ENCODE data around the gene SUSD4.

The SUSD4 gene

DNA sequence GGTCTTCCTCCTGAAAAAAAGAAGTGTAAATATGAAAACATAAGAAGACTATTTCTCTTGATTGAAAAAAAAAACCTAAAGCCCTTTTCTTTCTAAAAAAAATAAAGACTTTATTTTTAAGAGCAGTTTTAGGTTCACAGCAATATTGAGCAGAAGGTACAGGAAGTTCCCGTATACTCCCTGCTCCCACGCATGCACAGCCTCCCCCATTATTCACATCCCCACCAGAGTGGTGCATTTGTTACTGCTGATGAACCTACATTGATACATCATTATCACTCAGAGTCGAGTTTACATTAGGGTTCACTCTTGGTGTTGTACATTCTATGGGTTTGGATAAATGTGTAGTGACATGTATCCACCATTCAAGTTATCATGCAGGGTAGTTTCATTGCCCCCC is 128.9 kb downstream of the SUSD4 start:
- H3K4me3 Mint-ChIP-seq: no peak overlapping the region
- peaks cover 22% of the 10 kb centered on the region for H3K4me1 Mint-ChIP-seq
- no peaks in the 10 kb centered on the region for H3K27me3 Mint-ChIP-seq
- peaks cover 1% of the 10 kb centered on the region for H3K9me3 Mint-ChIP-seq
- CTCF ChIA-PET: interaction anchor here (0.6 kb wide), 1 partner anchor 144 kb away, joined by 3 read pairs; no protein-coding TSS in a partner anchor
- H3K36me3 Mint-ChIP-seq: no peaks in the 10 kb centered on the region
- no peak overlapping the region for H3K27ac Mint-ChIP-seq
- no peak for DNase-seq

DNA sequence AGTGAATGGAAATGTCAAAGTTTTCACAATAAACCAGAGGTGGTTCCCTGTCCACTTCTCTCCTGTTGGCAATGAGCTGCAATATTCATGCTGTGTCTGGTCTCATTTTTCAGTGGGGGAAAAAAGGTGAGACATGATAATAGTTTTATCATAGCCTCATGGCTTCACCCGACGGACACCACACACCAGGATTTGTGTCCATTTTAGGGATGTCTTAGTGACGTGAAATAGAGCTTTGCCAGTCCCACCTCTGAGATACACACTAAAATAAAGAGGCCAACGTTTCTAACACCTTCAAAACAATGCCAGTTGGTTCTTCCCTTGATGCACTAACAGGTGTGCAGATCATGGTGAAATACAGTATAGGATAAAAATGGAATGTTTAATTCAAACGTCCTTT is 129.4 kb downstream of the SUSD4 start:
- no peak for DNase-seq
- CTCF ChIA-PET: interaction anchor here (0.6 kb wide), 1 partner anchor 144 kb away, joined by 3 read pairs; no protein-coding TSS in a partner anchor
- H3K4me3 Mint-ChIP-seq: no peak overlapping the region
- H3K27ac Mint-ChIP-seq: peak overlapping the region; percentile 49
- H3K4me1 Mint-ChIP-seq: peaks cover 27% of the 10 kb centered on the region
- H3K36me3 Mint-ChIP-seq: no peaks in the 10 kb centered on the region
- H3K27me3 Mint-ChIP-seq: no peaks in the 10 kb centered on the region
- H3K9me3 Mint-ChIP-seq: peaks cover 1% of the 10 kb centered on the region

DNA sequence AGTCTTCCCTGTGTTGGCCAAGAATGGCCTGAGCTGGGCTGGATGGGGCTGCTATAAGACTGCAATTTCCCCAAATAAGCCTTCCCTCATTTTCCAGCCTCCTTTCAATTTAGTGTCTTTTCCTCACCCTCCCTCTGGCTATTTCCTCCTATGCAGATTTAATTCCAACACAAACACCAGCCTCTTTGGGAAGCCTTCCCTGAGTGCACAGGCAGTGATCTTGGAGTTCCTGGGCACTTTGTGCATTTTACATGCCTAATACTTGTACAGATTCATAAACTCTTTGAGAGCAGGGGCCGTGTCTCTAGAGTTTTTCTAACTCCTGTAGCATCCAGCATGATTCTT is 129.8 kb downstream of the SUSD4 start:
- no peaks in the 10 kb centered on the region for H3K36me3 Mint-ChIP-seq
- DNase-seq: no peak
- peaks cover 1% of the 10 kb centered on the region for H3K9me3 Mint-ChIP-seq
- CTCF ChIA-PET: interaction anchor here (0.6 kb wide), 1 partner anchor 145 kb away, joined by 3 read pairs; no protein-coding TSS in a partner anchor
- H3K4me3 Mint-ChIP-seq: no peak overlapping the region
- H3K4me1 Mint-ChIP-seq: peaks cover 31% of the 10 kb centered on the region
- no peak overlapping the region for H3K27ac Mint-ChIP-seq
- no peaks in the 10 kb centered on the region for H3K27me3 Mint-ChIP-seq

DNA sequence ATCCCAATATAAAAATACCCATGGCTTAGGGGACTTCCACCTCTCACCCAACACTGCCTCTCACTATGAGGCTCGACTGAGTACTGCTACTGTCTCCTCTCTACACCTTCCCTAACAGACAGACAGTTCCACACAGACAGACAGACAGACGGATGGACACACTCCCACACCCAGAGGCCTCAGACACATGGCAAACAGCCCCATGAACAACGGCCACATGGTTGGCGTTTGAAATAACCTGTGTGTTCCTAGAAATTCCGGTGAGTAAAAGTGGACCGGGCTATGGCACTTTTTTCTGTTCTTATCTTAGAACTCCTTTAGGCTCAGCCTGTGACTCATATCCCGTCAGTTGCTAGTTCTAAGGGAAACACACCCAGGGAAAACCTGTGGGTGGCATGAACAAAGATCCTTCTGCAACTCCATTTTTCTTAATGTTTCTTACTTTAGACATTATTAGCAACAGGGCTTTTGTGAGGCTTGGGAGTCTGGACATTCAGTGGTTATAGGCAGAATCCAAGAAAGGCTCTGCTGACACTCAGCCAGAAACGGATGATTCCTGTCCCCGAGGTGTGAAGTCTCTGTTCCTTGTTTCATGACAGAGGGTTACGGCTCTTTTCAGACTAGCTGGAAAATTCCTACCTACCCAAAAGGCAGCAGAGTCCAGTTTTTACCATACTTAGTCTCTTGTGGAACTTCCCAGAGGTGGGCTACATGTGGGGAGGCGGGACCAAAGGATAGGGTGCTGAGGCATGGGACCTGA is 130.4 kb downstream of the SUSD4 start:
- H3K27me3 Mint-ChIP-seq: no peaks in the 10 kb centered on the region
- peaks cover 36% of the 10 kb centered on the region for H3K4me1 Mint-ChIP-seq
- H3K9me3 Mint-ChIP-seq: peaks cover 1% of the 10 kb centered on the region
- CTCF ChIA-PET: no interaction called here
- no peaks in the 10 kb centered on the region for H3K36me3 Mint-ChIP-seq
- no peak overlapping the region for H3K27ac Mint-ChIP-seq
- DNase-seq: no peak
- no peak overlapping the region for H3K4me3 Mint-ChIP-seq

DNA sequence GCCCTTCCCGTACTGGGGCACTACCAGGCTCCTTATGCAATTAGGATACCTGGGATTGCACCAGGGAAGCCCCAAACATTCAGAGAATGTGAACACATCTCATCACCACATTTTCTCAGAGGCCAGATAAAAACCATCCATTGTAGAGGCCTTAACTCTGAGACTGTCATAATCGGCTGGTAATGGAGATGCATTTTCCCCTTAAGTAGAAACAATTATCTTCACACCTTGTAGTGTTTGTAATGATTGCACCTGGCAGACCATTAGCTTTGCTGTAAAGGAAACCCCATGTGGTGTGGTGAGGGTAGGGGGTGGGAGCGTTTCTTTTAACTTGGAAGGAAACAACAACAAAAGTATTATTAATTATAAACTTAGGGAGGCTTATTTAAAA is 131.0 kb downstream of the SUSD4 start:
- Mint-ChIP-seq H3K36me3 (no peaks in the 10 kb centered on the region), H3K27ac (no peak overlapping the region), H3K9me3 (peaks cover 1% of the 10 kb centered on the region), H3K4me1 (peaks cover 40% of the 10 kb centered on the region), H3K4me3 (no peak overlapping the region), H3K27me3 (no peaks in the 10 kb centered on the region)
- DNase-seq: no peak
- CTCF ChIA-PET: no interaction called here

DNA sequence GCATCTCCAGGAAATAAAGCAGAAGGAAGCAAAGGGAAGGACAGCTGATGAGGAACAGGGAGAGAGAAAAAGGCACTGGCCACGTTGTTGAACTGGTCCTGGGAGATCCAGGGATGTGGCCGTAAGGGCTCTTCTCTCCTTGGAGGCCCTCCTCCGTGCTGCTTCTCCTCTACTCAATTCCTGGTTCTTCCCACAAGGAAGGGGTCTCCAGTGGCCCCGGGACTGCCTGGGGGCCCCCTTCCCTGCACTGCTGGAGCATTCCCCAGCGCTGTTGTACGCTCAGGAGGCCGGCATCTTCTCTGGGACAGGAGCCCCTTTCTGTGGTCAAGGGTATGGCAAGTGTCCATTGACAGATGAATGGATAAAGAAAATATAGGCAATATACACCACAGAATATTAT is 132.4 kb downstream of the SUSD4 start:
- CTCF ChIA-PET: no interaction called here
- Mint-ChIP-seq H3K9me3 (peaks cover 1% of the 10 kb centered on the region), H3K27ac (peak overlapping the region; percentile 50), H3K27me3 (peaks cover 4% of the 10 kb centered on the region), H3K4me3 (no peak overlapping the region), H3K36me3 (no peaks in the 10 kb centered on the region), H3K4me1 (peaks cover 40% of the 10 kb centered on the region)
- no peak for DNase-seq

DNA sequence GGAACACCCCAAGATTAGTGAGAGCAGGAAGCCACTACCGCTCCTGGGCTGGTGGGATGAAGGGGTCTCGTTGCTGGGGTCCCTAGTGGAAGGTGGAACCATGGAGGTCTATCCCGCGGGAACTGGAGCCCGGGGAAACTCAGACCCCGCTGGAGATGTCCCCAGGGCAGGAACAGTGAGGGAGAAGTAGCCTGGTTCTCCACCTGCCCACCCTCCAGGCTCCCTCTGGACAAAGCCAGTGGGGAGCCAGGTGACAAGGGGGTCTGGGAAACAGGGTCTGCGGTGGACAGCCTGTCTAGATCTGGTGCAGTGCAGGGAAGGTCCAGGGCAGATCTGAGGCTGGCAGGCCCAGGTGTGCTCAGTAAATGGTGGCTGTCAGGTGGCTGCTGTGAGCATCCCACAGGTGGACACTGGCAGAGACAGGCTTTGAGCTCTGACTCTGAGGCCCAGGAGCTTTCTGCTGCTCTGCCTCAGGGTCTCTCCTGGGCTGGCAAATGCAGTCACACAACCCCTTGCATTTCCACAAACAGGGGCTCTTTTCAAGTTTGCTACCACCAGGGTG is 132.9 kb downstream of the SUSD4 start:
- peaks cover 40% of the 10 kb centered on the region for H3K4me1 Mint-ChIP-seq
- H3K27ac Mint-ChIP-seq: peak overlapping the region; percentile 92

DNA sequence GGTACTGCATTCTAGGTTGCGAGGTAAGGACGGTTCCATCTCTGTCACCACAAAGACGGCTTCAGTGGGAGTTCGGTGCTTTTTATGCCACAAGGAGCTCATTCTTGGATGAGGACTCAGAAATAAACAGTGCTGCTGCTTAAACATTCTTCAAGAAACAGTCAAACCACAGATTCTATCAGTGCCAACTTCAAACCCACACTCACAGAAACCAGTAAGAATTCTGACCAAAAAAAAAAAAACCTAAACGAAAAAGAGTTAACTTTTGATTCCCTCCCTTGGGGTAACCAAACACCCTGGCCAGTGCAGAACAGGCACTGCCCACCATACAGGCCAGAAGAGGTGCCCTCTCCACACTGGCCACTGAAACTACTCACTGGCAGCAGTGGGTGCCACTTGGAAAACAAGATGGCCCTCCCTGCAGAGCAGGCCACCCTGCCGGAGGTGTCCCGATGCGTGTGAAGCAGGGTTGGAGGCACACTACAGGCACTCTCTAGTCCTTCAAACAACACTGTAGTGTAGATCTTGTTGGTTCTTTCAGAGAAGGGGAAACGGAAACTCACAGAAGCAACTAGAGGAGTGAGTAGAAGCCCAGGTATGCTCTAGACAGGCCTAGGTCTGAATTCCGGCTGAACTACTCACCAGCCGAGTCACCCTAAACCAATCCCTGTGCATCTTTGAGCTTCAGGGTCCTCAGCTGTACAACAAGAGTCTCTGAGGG is 133.7 kb downstream of the SUSD4 start:
- CTCF ChIA-PET: interaction anchor here (1.5 kb wide), 1 partner anchor 97 kb away, joined by 4 read pairs; no protein-coding TSS in a partner anchor
- no peaks in the 10 kb centered on the region for H3K36me3 Mint-ChIP-seq
- peak overlapping the region; percentile 2 for H3K4me3 Mint-ChIP-seq
- peak; percentile 48 for DNase-seq
- H3K27me3 Mint-ChIP-seq: peaks cover 4% of the 10 kb centered on the region
- H3K27ac Mint-ChIP-seq: peak overlapping the region; percentile 92
- H3K4me1 Mint-ChIP-seq: peaks cover 40% of the 10 kb centered on the region
- H3K9me3 Mint-ChIP-seq: no peaks in the 10 kb centered on the region

More for the DNA sequence above, 132.9 kb downstream of the SUSD4 start:
- peaks cover 1% of the 10 kb centered on the region for H3K9me3 Mint-ChIP-seq
- CTCF ChIA-PET: no interaction called here
- no peaks in the 10 kb centered on the region for H3K36me3 Mint-ChIP-seq
- H3K4me3 Mint-ChIP-seq: no peak overlapping the region
- DNase-seq: no peak
- peaks cover 4% of the 10 kb centered on the region for H3K27me3 Mint-ChIP-seq

DNA sequence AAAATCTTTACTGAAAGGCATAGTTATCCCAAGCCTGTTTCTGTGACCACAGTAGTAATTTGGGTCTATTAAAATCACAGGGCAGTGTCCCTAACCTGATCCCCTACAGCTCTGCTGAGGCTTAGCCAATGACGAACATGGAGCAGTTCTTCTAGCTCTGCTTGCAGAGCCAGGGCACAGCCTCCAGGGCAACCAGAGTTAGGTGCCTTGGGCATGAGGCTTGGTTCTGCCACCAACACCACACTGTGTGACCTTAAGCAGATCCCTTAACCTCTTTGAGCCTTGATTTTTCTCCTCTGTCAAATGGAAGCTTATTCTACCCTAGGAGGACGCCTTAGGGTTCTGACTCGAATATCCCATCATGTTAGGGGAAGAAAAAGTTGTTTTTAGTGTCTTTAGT is 134.2 kb downstream of the SUSD4 start:
- H3K4me3 Mint-ChIP-seq: no peak overlapping the region

DNA sequence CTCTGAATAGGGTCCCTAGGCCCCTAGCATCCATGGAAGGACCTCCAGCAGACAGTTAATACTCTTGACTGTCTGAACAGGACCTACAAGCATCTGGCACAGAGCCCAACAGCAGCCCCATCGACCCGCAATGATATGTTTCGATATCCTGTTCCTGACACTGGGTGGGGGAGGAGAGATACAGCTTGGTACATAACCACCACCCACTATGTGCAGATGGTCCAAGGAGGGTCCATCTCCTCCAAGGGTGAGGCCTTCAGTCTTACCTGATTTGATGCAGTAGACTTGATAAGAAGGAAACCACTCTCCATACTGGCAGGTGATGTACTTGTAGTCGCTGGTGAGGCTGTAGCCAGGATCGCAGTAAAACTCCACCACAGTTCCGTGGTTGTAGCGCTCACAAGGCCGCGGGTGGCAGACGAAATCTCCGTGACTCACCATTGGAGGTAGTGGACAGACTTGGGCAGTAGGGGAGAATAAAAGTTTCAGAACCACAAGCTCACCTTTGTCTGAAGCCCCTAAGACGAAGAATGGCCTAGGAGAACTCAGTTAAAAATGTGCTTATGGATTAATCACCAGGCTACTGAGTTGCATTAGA is 134.9 kb downstream of the SUSD4 start:
- Mint-ChIP-seq H3K36me3 (no peaks in the 10 kb centered on the region), H3K27ac (no peak overlapping the region), H3K4me1 (peaks cover 35% of the 10 kb centered on the region), H3K27me3 (peaks cover 4% of the 10 kb centered on the region), H3K4me3 (no peak overlapping the region), H3K9me3 (no peaks in the 10 kb centered on the region)
- DNase-seq: no peak
- CTCF ChIA-PET: interaction anchor here (1.5 kb wide), 1 partner anchor 95 kb away, joined by 4 read pairs; no protein-coding TSS in a partner anchor

More for the DNA sequence above, 134.2 kb downstream of the SUSD4 start:
- Mint-ChIP-seq H3K27ac (peak overlapping the region; percentile 92), H3K36me3 (no peaks in the 10 kb centered on the region), H3K9me3 (no peaks in the 10 kb centered on the region), H3K4me1 (peaks cover 39% of the 10 kb centered on the region), H3K27me3 (peaks cover 4% of the 10 kb centered on the region)
- CTCF ChIA-PET: interaction anchor here (1.5 kb wide), 1 partner anchor 96 kb away, joined by 4 read pairs; no protein-coding TSS in a partner anchor
- DNase-seq: no peak

DNA sequence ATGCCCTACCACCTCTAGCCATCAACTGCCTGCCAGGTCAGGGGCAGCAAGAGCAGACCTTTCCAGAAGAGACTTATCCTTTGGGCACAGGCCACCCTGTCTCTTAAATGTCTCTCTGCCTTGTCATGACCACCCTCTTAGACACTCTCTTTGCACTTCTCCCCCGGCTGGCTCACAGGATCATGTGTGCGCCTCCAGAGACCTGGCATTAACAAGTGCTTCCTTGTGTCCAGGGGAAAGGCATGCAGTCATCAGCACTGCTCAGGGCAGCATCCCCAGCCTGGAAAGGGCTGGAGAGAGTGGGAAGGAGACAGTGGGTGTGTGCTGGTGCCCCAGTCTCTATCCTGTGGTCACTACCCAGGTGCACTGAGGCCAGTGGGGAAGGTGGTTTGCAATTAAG is 135.8 kb downstream of the SUSD4 start:
- Mint-ChIP-seq H3K4me3 (no peak overlapping the region), H3K27me3 (peaks cover 4% of the 10 kb centered on the region), H3K36me3 (no peaks in the 10 kb centered on the region), H3K4me1 (peaks cover 32% of the 10 kb centered on the region), H3K27ac (no peak overlapping the region), H3K9me3 (no peaks in the 10 kb centered on the region)
- CTCF ChIA-PET: no interaction called here
- no peak for DNase-seq

DNA sequence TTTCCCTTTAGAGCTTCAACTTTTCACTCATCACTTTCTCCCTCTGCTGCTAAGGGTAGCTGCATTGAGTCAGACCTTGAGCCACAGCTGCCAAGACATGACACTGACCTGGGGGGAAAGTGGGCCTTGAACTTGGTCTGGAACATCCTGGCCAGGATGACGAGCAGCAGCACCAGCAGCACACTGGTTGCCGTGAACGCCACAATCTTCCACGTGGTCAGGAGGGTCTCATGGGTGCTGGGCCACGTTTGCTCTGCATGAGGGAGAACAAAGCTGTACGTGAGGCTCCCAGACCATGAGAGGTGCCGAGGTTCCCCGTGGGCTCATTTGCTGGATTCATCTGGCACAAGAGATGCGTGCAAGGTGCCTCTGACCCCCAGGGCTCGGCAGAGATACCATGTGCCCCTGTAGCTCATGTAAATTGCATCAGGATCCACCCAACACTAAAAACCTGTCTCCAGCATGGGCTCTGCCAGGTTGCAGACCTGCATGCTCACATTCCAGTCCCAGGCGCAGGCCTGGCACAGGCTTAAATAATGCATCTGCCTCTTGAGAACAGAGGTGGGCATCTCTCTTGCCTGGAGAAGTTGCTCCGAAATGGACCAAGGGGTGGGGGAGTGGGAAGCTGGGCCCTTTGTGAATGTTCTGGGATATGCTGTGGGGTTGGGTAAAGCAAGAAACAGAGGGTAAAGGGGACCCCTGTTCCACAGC is 136.3 kb downstream of the SUSD4 start:
- Mint-ChIP-seq H3K27ac (no peak overlapping the region), H3K4me3 (no peak overlapping the region), H3K36me3 (no peaks in the 10 kb centered on the region), H3K27me3 (peaks cover 4% of the 10 kb centered on the region), H3K4me1 (peaks cover 32% of the 10 kb centered on the region), H3K9me3 (no peaks in the 10 kb centered on the region)
- CTCF ChIA-PET: no interaction called here
- DNase-seq: no peak

DNA sequence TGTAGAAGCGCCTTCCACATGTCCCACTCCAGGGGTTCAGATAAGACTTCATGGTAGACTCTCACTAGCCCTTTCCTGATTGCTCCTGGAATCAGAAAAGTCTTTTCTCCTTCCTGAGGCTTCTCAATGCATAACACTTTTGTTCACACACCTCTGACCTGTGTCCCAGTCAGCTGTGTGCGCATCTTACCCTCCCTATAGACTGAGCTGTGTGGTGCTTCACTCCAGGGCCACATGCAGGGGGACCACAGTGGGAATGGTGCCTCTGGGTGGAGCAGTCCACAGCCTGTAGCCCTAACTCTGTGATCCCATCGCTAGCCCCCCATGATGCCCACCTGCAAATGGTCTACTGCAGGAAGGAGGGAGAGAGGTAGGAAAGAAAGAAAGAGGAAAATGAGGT is 136.9 kb downstream of the SUSD4 start:
- no peak for DNase-seq
- peaks cover 4% of the 10 kb centered on the region for H3K27me3 Mint-ChIP-seq
- no peak overlapping the region for H3K4me3 Mint-ChIP-seq
- no peaks in the 10 kb centered on the region for H3K36me3 Mint-ChIP-seq
- CTCF ChIA-PET: no interaction called here
- H3K27ac Mint-ChIP-seq: no peak overlapping the region
- H3K4me1 Mint-ChIP-seq: peaks cover 31% of the 10 kb centered on the region
- no peaks in the 10 kb centered on the region for H3K9me3 Mint-ChIP-seq

DNA sequence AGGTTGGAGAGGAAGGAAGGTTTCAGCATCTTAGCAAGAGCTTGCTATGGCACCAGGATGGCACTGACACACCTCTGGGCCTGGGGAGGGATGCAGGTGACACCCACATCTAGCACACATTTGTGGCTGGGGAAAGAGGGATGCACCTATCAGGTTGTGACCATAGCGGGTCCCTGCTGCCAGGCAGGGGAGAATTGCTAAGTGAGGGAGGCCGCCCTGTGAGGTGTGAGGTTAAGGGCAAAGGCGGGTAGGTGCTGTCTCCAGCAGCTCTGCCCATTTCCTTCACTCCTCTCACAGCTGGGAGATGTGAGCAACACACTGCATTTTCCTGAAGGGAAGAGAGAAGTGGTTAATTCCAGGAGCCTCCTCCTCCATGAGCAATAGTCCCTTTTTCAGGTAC is 137.7 kb downstream of the SUSD4 start:
- Mint-ChIP-seq H3K27me3 (peaks cover 4% of the 10 kb centered on the region), H3K4me3 (no peak overlapping the region), H3K27ac (no peak overlapping the region), H3K9me3 (no peaks in the 10 kb centered on the region), H3K4me1 (peaks cover 26% of the 10 kb centered on the region), H3K36me3 (no peaks in the 10 kb centered on the region)
- CTCF ChIA-PET: no interaction called here
- no peak for DNase-seq
